Right atrium auricular region (tissue), 2 donors: ENCODE data around the gene S100A7A. TPM values are rescaled to one million over a fixed set of nuclear protein-coding genes. Genes with fewer than 3 reads are reported as not detected.
"Not testable (repeated sequence)": the region's sequence is repeated elsewhere in the genome, so short reads cannot be mapped to it uniquely, and the experiment has no call there.

Experiments used
- DNase-seq: peaks from one replicate; pipeline ENCODE4 v3.0.0-alpha.2; 2019; ENCODE audit warnings: low spot score
- H3K27ac ChIP-seq, 2 donors: fragments of 200-600 bp; sonication (generic); 1 replicate in 1 of 2; 2 replicates in 1 of 2; pipeline ENCODE4 v1.5.1; 2016 to 2019
- H3K27me3 ChIP-seq, 2 donors: fragments of 200-600 bp; sonication (generic); one replicate each; pipeline versions ENCODE4 v1.5.1 to v1.6.0; 2017 to 2019
- H3K36me3 ChIP-seq: fragments of 200-600 bp; sonication (generic); one replicate; pipeline ENCODE4 v1.5.1; 2016
- H3K4me1 ChIP-seq, 2 donors: fragments of 200-600 bp; sonication (generic); one replicate each; pipeline versions ENCODE4 v1.5.1 to v1.6.0; 2017 to 2019
- H3K4me3 ChIP-seq, 2 donors: fragments of 200-600 bp; sonication (generic); 1 replicate in 1 of 2; 2 replicates in 1 of 2; pipeline ENCODE4 v1.5.1; 2017 to 2019; ENCODE audit warnings: mild to moderate bottlenecking in 1 of 2, moderate library complexity in 1 of 2
- H3K9me3 ChIP-seq, 2 donors: fragments of 200-600 bp; sonication (generic); one replicate each; pipeline ENCODE4 v1.5.1; 2019
- total RNA-seq, 2 donors: library from RNA; depleted of rRNA; stranded (reverse); fragments of >200 nt; gene quantifications; one replicate each; pipeline ENCODE4 v1.1.0, GENCODE V29; 2016
- TF ChIP-seq, protein P1 (sequence below), 2 donors: fragments of 200-600 bp; sonication (generic); IDR thresholded peaks; one replicate each; pipeline ENCODE4 v1.5.1; 2019; ENCODE audit warnings: antibody characterized with exemption in 2 of 2

Gene S100A7A
- total RNA-seq, 2 donors from 2014 or later: not detected

GRCh38 chr1:153401461-153401860, 14.9 kb upstream of the S100A7A start:
- no peaks in the 10 kb centered on the region for H3K9me3 ChIP-seq
- TF ChIP-seq, protein P1, sequence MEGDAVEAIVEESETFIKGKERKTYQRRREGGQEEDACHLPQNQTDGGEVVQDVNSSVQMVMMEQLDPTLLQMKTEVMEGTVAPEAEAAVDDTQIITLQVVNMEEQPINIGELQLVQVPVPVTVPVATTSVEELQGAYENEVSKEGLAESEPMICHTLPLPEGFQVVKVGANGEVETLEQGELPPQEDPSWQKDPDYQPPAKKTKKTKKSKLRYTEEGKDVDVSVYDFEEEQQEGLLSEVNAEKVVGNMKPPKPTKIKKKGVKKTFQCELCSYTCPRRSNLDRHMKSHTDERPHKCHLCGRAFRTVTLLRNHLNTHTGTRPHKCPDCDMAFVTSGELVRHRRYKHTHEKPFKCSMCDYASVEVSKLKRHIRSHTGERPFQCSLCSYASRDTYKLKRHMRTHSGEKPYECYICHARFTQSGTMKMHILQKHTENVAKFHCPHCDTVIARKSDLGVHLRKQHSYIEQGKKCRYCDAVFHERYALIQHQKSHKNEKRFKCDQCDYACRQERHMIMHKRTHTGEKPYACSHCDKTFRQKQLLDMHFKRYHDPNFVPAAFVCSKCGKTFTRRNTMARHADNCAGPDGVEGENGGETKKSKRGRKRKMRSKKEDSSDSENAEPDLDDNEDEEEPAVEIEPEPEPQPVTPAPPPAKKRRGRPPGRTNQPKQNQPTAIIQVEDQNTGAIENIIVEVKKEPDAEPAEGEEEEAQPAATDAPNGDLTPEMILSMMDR (IDR thresholded peaks at IDR 0.05): no peak
- no peak for DNase-seq
- H3K4me3 ChIP-seq: no peak overlapping the region
- H3K4me1 ChIP-seq: no peaks in the 10 kb centered on the region
- H3K36me3 ChIP-seq: no peaks in the 10 kb centered on the region
- H3K27ac ChIP-seq: no peak overlapping the region
- no peaks in the 10 kb centered on the region for H3K27me3 ChIP-seq

GRCh38 chr1:153402226-153402625, 14.1 kb upstream of the S100A7A start:
- TF ChIP-seq, protein P1 (IDR thresholded peaks at IDR 0.05): no peak
- H3K4me3 ChIP-seq: no peak overlapping the region
- no peaks in the 10 kb centered on the region for H3K9me3 ChIP-seq
- peak; percentile 36 for DNase-seq
- H3K27ac ChIP-seq: no peak overlapping the region
- no peaks in the 10 kb centered on the region for H3K27me3 ChIP-seq
- no peaks in the 10 kb centered on the region for H3K36me3 ChIP-seq
- H3K4me1 ChIP-seq: no peaks in the 10 kb centered on the region

GRCh38 chr1:153403421-153404085, 12.8 kb upstream of the S100A7A start:
- Histone ChIP-seq H3K4me1 (no peaks in the 10 kb centered on the region), H3K27ac (no peak overlapping the region), H3K4me3 (no peak overlapping the region), H3K36me3 (no peaks in the 10 kb centered on the region), H3K9me3 (no peaks in the 10 kb centered on the region), H3K27me3 (no peaks in the 10 kb centered on the region)
- DNase-seq: no peak
- TF ChIP-seq, protein P1 (IDR thresholded peaks at IDR 0.05): no peak

GRCh38 chr1:153404086-153404635, 12.2 kb upstream of the S100A7A start:
- H3K4me3 ChIP-seq: no peak overlapping the region
- TF ChIP-seq, protein P1 (IDR thresholded peaks at IDR 0.05): no peak
- H3K27ac ChIP-seq: no peak overlapping the region
- H3K4me1 ChIP-seq: no peaks in the 10 kb centered on the region
- H3K27me3 ChIP-seq: no peaks in the 10 kb centered on the region
- H3K36me3 ChIP-seq: no peaks in the 10 kb centered on the region
- no peak for DNase-seq
- no peaks in the 10 kb centered on the region for H3K9me3 ChIP-seq

- H3K27me3 ChIP-seq: no peaks in the 10 kb centered on the region
- H3K27ac ChIP-seq: no peak overlapping the region
- H3K9me3 ChIP-seq: no peaks in the 10 kb centered on the region
- TF ChIP-seq, protein P1 (IDR thresholded peaks at IDR 0.05): peak in 1 of 2 donors; percentile 54
- no peaks in the 10 kb centered on the region for H3K4me1 ChIP-seq
- peak; percentile 57 for DNase-seq
- H3K36me3 ChIP-seq: no peaks in the 10 kb centered on the region
- no peak overlapping the region for H3K4me3 ChIP-seq
Observed at GRCh38 chr1:153404768-153405167, 11.6 kb upstream of the S100A7A start.

DNA sequence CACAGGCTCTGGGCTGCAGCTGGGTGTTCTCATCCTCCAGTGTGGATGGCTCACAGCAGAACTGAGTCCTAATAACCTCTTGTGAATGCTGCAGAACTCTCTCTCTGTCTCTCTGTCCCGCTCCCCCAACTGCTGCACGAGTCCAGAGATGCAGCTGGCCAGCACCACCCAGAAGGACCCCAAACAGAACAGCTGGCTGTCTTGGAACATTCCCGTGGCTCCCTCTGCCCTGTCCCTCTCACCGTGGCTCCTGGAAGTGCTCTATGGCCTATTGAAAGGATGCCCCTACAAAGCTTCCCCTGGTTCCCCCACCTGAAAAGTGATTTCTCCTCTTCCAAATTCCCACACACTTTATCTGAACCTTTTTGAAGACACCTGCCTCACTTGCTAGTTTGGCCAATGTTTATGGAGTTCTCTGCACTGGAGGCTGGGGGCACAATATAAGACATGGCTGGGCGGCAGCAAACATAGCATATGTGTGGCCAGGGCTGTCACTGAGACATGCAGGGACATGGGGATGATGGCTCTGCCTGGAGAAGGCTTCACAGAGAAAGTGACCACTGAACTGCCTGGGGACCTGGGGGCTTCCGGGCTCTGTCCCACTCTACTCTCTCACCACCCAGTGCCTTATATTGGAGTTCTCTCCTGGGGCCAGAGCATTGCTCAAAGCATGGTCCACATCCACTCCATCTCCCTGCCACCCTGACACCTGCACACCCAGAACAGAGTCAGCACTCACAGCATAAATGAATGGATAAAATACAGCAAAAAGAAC, 10.3 kb upstream of the S100A7A start:
- not testable (repeated sequence) for H3K27me3 ChIP-seq, H3K4me1 ChIP-seq, H3K4me3 ChIP-seq, DNase-seq, H3K9me3 ChIP-seq, H3K27ac ChIP-seq, H3K36me3 ChIP-seq

- DNase-seq: peak; percentile 28
- H3K4me3 ChIP-seq, H3K27me3 ChIP-seq, H3K9me3 ChIP-seq, H3K36me3 ChIP-seq, H3K4me1 ChIP-seq, H3K27ac ChIP-seq: not testable (repeated sequence)
Observed at GRCh38 chr1:153407274-153407673, 9.0 kb upstream of the S100A7A start.

- H3K9me3 ChIP-seq, H3K4me1 ChIP-seq, H3K27ac ChIP-seq, DNase-seq, H3K27me3 ChIP-seq, H3K36me3 ChIP-seq, H3K4me3 ChIP-seq: not testable (repeated sequence)
Observed at GRCh38 chr1:153413961-153414360, 2.4 kb upstream of the S100A7A start.
